HAP-1 (cell line): Measurements from ENCODE around the gene DCLRE1B.
A peak's percentile ranks its signal among the peaks of the same experiment; 100 is the strongest.

Source experiments
- DNase-seq, 2 experiments: peaks; one replicate each; pipeline ENCODE4 v3.0.0-alpha.2; 2016 to 2020; ENCODE audit warnings: low spot score in 2 of 2
- H3K27me3 ChIP-seq: fragments of 250-450 bp; sonication (Bioruptor Pico); 2 replicates; pipeline ENCODE4 v1.5.1; 2020; ENCODE audit warnings: low read depth, mild to moderate bottlenecking, moderate library complexity
- H3K36me3 ChIP-seq: fragments of 250-450 bp; sonication (Bioruptor Pico); replicated peaks from 2 replicates; pipeline ENCODE4 v1.5.1; 2020; ENCODE audit warnings: mild to moderate bottlenecking
- H3K4me1 ChIP-seq: fragments of 250-450 bp; sonication (Bioruptor Pico); 2 replicates; pipeline ENCODE4 v1.5.1; 2020; ENCODE audit warnings: mild to moderate bottlenecking
- H3K4me3 ChIP-seq: fragments of 250-450 bp; sonication (Bioruptor Pico); 2 replicates; pipeline ENCODE4 v1.5.1; 2020; ENCODE audit warnings: mild to moderate bottlenecking, moderate library complexity
- H3K9me3 ChIP-seq: fragments of 250-450 bp; sonication (Bioruptor Pico); 2 replicates; pipeline ENCODE4 v1.5.1; 2020; ENCODE audit warnings: mild to moderate bottlenecking, moderate library complexity
- in situ Hi-C: fragments of 300-500 bp; cut with MboI; formaldehyde crosslinking; loops from 3 replicates; pipeline ENCODE4 v1.14.3; 2020; ENCODE audit warnings: low sequenced_read_pairs, inconsistent platforms, mixed read lengths

DCLRE1B gene

GRCh38 chr1:113898241-113898814 lies 6.8 kb upstream of the DCLRE1B start:
- Histone ChIP-seq H3K9me3 (no peaks in the 10 kb centered on the region), H3K4me3 (no peak overlapping the region), H3K36me3 (peaks cover 42% of the 10 kb centered on the region), H3K27me3 (no peaks in the 10 kb centered on the region), H3K4me1 (peaks cover 2% of the 10 kb centered on the region)
- DNase-seq: no peak
- in situ Hi-C loops: no loop called here

- no peaks in the 10 kb centered on the region for H3K27me3 ChIP-seq
- no peak for DNase-seq
- H3K9me3 ChIP-seq: no peaks in the 10 kb centered on the region
- in situ Hi-C loops: no loop called here
- H3K4me1 ChIP-seq: peaks cover 8% of the 10 kb centered on the region
- peaks cover 42% of the 10 kb centered on the region for H3K36me3 ChIP-seq
- no peak overlapping the region for H3K4me3 ChIP-seq
Observed at GRCh38 chr1:113899111-113899510, 6.0 kb upstream of the DCLRE1B start.

GRCh38 chr1:113901191-113901590 lies 3.9 kb upstream of the DCLRE1B start:
- no peaks in the 10 kb centered on the region for H3K9me3 ChIP-seq
- no peak overlapping the region for H3K4me3 ChIP-seq
- in situ Hi-C loops: no loop called here
- H3K27me3 ChIP-seq: no peaks in the 10 kb centered on the region
- peaks cover 8% of the 10 kb centered on the region for H3K4me1 ChIP-seq
- DNase-seq: no peak
- H3K36me3 ChIP-seq: peaks cover 25% of the 10 kb centered on the region

- in situ Hi-C loops: no loop called here
- H3K36me3 ChIP-seq: peaks cover 22% of the 10 kb centered on the region
- DNase-seq: peak in 1 of 2 experiments; percentile 14
- H3K27me3 ChIP-seq: no peaks in the 10 kb centered on the region
- peaks cover 8% of the 10 kb centered on the region for H3K4me1 ChIP-seq
- H3K9me3 ChIP-seq: no peaks in the 10 kb centered on the region
- peak overlapping the region; percentile 85 for H3K4me3 ChIP-seq
Observed at GRCh38 chr1:113903501-113904292, 1.4 kb upstream of the DCLRE1B start.

GRCh38 chr1:113904293-113904673 lies 843 bp upstream of the DCLRE1B start:
- in situ Hi-C loops: no loop called here

GRCh38 chr1:113905435-113905861 lies 322 bp downstream of the DCLRE1B start:
- no peaks in the 10 kb centered on the region for H3K27me3 ChIP-seq
- peak; percentile 22 to 46 for DNase-seq
- no peaks in the 10 kb centered on the region for H3K9me3 ChIP-seq
- in situ Hi-C loops: no loop called here
- peak overlapping the region; percentile 85 for H3K4me3 ChIP-seq
- peaks cover 8% of the 10 kb centered on the region for H3K4me1 ChIP-seq
- peaks cover 26% of the 10 kb centered on the region for H3K36me3 ChIP-seq

More at GRCh38 chr1:113904293-113904673, 843 bp upstream of the DCLRE1B start:
- no peak for DNase-seq
- peak overlapping the region; percentile 85 for H3K4me3 ChIP-seq
- no peaks in the 10 kb centered on the region for H3K9me3 ChIP-seq
- H3K4me1 ChIP-seq: peaks cover 8% of the 10 kb centered on the region
- peaks cover 22% of the 10 kb centered on the region for H3K36me3 ChIP-seq
- H3K27me3 ChIP-seq: no peaks in the 10 kb centered on the region

GRCh38 chr1:113912594-113913311 lies 7.6 kb downstream of the DCLRE1B start:
- no peaks in the 10 kb centered on the region for H3K27me3 ChIP-seq
- peaks cover 36% of the 10 kb centered on the region for H3K36me3 ChIP-seq
- H3K4me1 ChIP-seq: no peaks in the 10 kb centered on the region
- in situ Hi-C loops: no loop called here
- DNase-seq: no peak
- no peaks in the 10 kb centered on the region for H3K9me3 ChIP-seq
- H3K4me3 ChIP-seq: no peak overlapping the region

GRCh38 chr1:113913312-113913668 lies 8.2 kb downstream of the DCLRE1B start:
- in situ Hi-C loops: no loop called here
- Histone ChIP-seq H3K36me3 (peaks cover 31% of the 10 kb centered on the region), H3K9me3 (no peaks in the 10 kb centered on the region), H3K4me3 (no peak overlapping the region), H3K4me1 (no peaks in the 10 kb centered on the region), H3K27me3 (no peaks in the 10 kb centered on the region)
- DNase-seq: no peak

GRCh38 chr1:113913887-113914664 lies 8.9 kb downstream of the DCLRE1B start:
- no peak overlapping the region for H3K4me3 ChIP-seq
- peaks cover 27% of the 10 kb centered on the region for H3K36me3 ChIP-seq
- H3K27me3 ChIP-seq: no peaks in the 10 kb centered on the region
- in situ Hi-C loops: no loop called here
- H3K4me1 ChIP-seq: no peaks in the 10 kb centered on the region
- no peaks in the 10 kb centered on the region for H3K9me3 ChIP-seq
- no peak for DNase-seq

GRCh38 chr1:113916974-113917373 lies 11.8 kb downstream of the DCLRE1B start:
- Histone ChIP-seq H3K4me3 (no peak overlapping the region), H3K4me1 (no peaks in the 10 kb centered on the region), H3K9me3 (no peaks in the 10 kb centered on the region), H3K36me3 (peaks cover 7% of the 10 kb centered on the region), H3K27me3 (no peaks in the 10 kb centered on the region; the same call in 1 of the 2 replicates)
- no peak for DNase-seq
- in situ Hi-C loops: no loop called here

- H3K27me3 ChIP-seq: no peaks in the 10 kb centered on the region; the same call in 1 of the 2 replicates
- H3K4me3 ChIP-seq: no peak overlapping the region
- in situ Hi-C loops: no loop called here
- H3K9me3 ChIP-seq: no peaks in the 10 kb centered on the region
- DNase-seq: no peak
- no peaks in the 10 kb centered on the region for H3K4me1 ChIP-seq
- H3K36me3 ChIP-seq: peaks cover under 1% of the 10 kb centered on the region
Observed at GRCh38 chr1:113917400-113918082, 12.4 kb downstream of the DCLRE1B start.

- in situ Hi-C loops: no loop called here
Observed at GRCh38 chr1:113918243-113918642, 13.1 kb downstream of the DCLRE1B start.

GRCh38 chr1:113922957-113923356 lies 17.8 kb downstream of the DCLRE1B start:
- H3K4me3 ChIP-seq: no peak overlapping the region
- DNase-seq: no peak
- no peaks in the 10 kb centered on the region for H3K36me3 ChIP-seq
- in situ Hi-C loops: no loop called here
- no peaks in the 10 kb centered on the region for H3K4me1 ChIP-seq
- H3K9me3 ChIP-seq: no peaks in the 10 kb centered on the region
- H3K27me3 ChIP-seq: no peaks in the 10 kb centered on the region; the same call in 1 of the 2 replicates

More at GRCh38 chr1:113918243-113918642, 13.1 kb downstream of the DCLRE1B start:
- no peaks in the 10 kb centered on the region for H3K9me3 ChIP-seq
- no peaks in the 10 kb centered on the region for H3K36me3 ChIP-seq
- H3K27me3 ChIP-seq: no peaks in the 10 kb centered on the region; the same call in 1 of the 2 replicates
- no peaks in the 10 kb centered on the region for H3K4me1 ChIP-seq
- DNase-seq: no peak
- no peak overlapping the region for H3K4me3 ChIP-seq
